ENCODE measurements around the gene KANSL1.

Gene KANSL1

DNA sequence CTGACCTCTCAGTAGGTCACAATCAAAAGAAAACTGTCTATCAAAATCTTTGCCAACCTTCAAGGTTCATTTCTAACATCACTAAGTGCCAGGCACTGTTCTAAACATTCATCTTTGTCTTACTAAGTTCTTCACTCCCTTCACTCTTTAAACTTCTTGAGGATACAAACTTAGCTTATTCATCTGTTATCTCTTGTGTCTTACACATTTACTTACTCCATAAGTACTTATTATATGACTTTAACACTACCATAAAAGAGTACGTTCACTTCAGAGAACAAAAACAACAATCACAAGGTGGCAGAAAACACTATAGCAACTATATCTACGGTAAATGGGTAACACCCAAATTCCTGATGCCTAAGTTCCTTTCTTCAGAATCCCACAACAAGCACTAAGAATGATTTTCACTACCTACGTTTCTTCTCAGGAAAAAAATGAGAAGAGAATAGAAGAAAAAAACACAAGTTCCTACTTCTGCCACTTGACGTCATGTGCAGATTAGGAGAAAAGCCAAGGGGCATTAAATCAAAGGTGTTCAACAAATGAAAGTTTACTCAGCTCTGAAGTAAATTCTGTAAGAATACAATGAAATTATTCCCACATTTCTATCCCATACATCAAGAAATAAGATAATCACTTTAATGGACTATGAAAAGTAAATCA is 29.2 kb downstream of the KANSL1 start:
- no peak for DNase-seq (ENCODE audit: low read depth)
- TF ChIP-seq, protein P1, sequence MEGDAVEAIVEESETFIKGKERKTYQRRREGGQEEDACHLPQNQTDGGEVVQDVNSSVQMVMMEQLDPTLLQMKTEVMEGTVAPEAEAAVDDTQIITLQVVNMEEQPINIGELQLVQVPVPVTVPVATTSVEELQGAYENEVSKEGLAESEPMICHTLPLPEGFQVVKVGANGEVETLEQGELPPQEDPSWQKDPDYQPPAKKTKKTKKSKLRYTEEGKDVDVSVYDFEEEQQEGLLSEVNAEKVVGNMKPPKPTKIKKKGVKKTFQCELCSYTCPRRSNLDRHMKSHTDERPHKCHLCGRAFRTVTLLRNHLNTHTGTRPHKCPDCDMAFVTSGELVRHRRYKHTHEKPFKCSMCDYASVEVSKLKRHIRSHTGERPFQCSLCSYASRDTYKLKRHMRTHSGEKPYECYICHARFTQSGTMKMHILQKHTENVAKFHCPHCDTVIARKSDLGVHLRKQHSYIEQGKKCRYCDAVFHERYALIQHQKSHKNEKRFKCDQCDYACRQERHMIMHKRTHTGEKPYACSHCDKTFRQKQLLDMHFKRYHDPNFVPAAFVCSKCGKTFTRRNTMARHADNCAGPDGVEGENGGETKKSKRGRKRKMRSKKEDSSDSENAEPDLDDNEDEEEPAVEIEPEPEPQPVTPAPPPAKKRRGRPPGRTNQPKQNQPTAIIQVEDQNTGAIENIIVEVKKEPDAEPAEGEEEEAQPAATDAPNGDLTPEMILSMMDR (conservative IDR thresholded peaks at IDR 0.05; ENCODE audit: control insufficient read depth, insufficient read depth, low read depth, low read length), result no peak
- H3K4me3 ChIP-seq (ENCODE audit: control insufficient read depth, low read depth, low read length), result no peak overlapping the region

DNA sequence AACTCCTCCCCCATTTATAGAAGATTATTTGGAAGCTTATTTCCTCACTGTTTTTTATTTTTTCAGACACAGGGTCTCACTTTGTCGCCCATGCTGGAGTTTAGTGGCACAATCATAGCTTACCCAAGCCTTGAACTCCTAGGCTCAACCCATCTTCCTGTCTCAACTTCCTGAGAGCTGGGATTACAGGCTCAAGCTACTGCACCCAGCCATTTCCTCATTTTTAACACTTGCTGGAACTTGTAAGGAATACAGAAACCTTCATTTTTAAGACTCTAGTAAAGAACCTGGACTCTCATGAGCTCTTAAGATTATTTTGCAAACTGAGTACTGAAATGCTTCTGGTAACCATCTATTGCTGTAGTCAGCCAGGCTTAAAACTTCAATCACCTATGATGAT is 29.9 kb downstream of the KANSL1 start:
- no peak overlapping the region for H3K4me3 ChIP-seq (ENCODE audit: control insufficient read depth, low read depth, low read length)
- DNase-seq (ENCODE audit: low read depth), result no peak
- TF ChIP-seq, protein P1 (conservative IDR thresholded peaks at IDR 0.05; ENCODE audit: control insufficient read depth, insufficient read depth, low read depth, low read length), result no peak

- DNase-seq (ENCODE audit: low read depth), result no peak
- no peak overlapping the region for H3K4me3 ChIP-seq (ENCODE audit: control insufficient read depth, low read depth, low read length)
Measured at GRCh38 chr17:46162866-46163265, 30.4 kb downstream of the KANSL1 start.

GRCh38 chr17:46160169-46160568 is 33.1 kb downstream of the KANSL1 start:
- TF ChIP-seq, protein P1 (conservative IDR thresholded peaks at IDR 0.05; ENCODE audit: control insufficient read depth, insufficient read depth, low read depth, low read length), result no peak
- no peak for DNase-seq (ENCODE audit: low read depth)
- H3K4me3 ChIP-seq (ENCODE audit: control insufficient read depth, low read depth, low read length), result no peak overlapping the region

More at GRCh38 chr17:46162866-46163265, 30.4 kb downstream of the KANSL1 start:
- TF ChIP-seq, protein P1 (conservative IDR thresholded peaks at IDR 0.05; ENCODE audit: control insufficient read depth, insufficient read depth, low read depth, low read length), result no peak

DNA sequence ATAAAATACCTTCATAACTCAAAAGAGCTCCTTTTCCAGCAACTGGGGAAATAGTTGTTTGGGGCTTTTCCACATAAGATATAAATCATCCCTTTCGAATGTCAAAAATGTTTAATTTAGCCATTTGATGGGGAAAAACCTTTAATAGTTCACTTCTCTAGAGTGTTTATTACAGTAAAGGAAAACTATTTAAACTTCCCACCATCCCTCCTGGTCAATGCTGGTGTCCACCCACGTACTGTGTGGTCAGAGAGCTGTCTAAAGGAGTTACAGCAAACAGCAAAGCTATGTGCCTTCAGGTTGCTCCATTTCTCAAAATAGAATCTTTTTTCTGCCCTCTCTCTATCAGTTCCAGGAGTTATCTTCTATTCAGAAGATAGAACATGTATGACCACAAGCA is 33.5 kb downstream of the KANSL1 start:
- TF ChIP-seq, protein P1 (conservative IDR thresholded peaks at IDR 0.05; ENCODE audit: control insufficient read depth, insufficient read depth, low read depth, low read length), result no peak
- peak; percentile 78 for DNase-seq (ENCODE audit: low read depth)
- no peak overlapping the region for H3K4me3 ChIP-seq (ENCODE audit: control insufficient read depth, low read depth, low read length)

GRCh38 chr17:46158323-46159296 is 34.6 kb downstream of the KANSL1 start:
- no peak overlapping the region for H3K4me3 ChIP-seq (ENCODE audit: control insufficient read depth, low read depth, low read length)
- TF ChIP-seq, protein P1 (conservative IDR thresholded peaks at IDR 0.05; ENCODE audit: control insufficient read depth, insufficient read depth, low read depth, low read length), result no peak
- DNase-seq (ENCODE audit: low read depth), result no peak

All from fibroblast of mammary gland (primary cell).